ENCODE data around the gene NRG2.

DNA sequence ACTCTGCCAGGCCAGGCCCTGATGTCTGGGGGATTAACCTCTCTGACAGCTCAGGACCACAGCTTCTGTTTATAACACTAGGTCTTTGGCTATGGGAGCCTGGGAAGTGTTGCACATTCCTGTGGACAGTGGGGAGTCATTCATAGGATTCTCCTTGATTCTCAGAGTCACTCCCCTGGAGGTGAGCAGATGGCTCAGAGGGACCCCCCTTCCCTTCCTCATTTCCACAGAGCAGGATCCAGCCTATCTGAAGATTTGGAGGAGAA lies 60.2 kb downstream of the NRG2 start:
- TF ChIP-seq, protein P1, sequence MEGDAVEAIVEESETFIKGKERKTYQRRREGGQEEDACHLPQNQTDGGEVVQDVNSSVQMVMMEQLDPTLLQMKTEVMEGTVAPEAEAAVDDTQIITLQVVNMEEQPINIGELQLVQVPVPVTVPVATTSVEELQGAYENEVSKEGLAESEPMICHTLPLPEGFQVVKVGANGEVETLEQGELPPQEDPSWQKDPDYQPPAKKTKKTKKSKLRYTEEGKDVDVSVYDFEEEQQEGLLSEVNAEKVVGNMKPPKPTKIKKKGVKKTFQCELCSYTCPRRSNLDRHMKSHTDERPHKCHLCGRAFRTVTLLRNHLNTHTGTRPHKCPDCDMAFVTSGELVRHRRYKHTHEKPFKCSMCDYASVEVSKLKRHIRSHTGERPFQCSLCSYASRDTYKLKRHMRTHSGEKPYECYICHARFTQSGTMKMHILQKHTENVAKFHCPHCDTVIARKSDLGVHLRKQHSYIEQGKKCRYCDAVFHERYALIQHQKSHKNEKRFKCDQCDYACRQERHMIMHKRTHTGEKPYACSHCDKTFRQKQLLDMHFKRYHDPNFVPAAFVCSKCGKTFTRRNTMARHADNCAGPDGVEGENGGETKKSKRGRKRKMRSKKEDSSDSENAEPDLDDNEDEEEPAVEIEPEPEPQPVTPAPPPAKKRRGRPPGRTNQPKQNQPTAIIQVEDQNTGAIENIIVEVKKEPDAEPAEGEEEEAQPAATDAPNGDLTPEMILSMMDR (IDR thresholded peaks at IDR 0.05; ENCODE audit: extremely low read depth in 1 of 2, insufficient read depth in 1 of 2, low read depth in 1 of 2, low read length in 2 of 2) = no peak
- TF ChIP-seq POLR2AphosphoS5 (IDR thresholded peaks at IDR 0.05; ENCODE audit: insufficient read depth, low read depth, low read length) (no peak), EZH2 (IDR thresholded peaks at IDR 0.05; ENCODE audit: borderline replicate concordance, low read depth, low read length, severe bottlenecking) (no peak)

Measured in endothelial cell of umbilical vein (primary cell).